Kidney epithelial cell (primary cell): ENCODE measurements around the gene OR2A2. TPM values are rescaled to one million over a fixed set of nuclear protein-coding genes. Genes with fewer than 3 reads are reported as not detected.

ENCODE experiments used
- DNase-seq: peaks from one replicate; pipeline ENCODE4 v3.0.0-alpha.2; 2010; ENCODE audit warnings: low read depth
- H3K27me3 ChIP-seq: 2 replicates; pipeline ENCODE4 v1.6.0; 2011; ENCODE audit warnings: low read length; ENCODE audit not compliant: control insufficient read depth, insufficient read depth
- H3K36me3 ChIP-seq: 2 replicates; pipeline ENCODE4 v1.5.1; 2011; ENCODE audit warnings: low read length; ENCODE audit not compliant: control insufficient read depth, insufficient read depth
- H3K4me3 ChIP-seq: 2 replicates; pipeline ENCODE4 v1.5.1; 2011; ENCODE audit warnings: low read depth, mild to moderate bottlenecking, control low read depth, low read length
- total RNA-seq: library from RNA; depleted of rRNA; stranded (reverse); fragments of >200 nt; gene quantifications from 2 replicates; pipeline ENCODE4 v1.2.3, GENCODE V29; 2015
- TF ChIP-seq, protein P1 (sequence below): IDR thresholded peaks from 2 replicates; pipeline ENCODE4 v1.5.1; 2011; ENCODE audit warnings: mild to moderate bottlenecking, moderate library complexity, low read length, control low read depth, inconsistent platforms; ENCODE audit not compliant: insufficient read depth, poor library complexity, severe bottlenecking

Gene OR2A2, protein sequence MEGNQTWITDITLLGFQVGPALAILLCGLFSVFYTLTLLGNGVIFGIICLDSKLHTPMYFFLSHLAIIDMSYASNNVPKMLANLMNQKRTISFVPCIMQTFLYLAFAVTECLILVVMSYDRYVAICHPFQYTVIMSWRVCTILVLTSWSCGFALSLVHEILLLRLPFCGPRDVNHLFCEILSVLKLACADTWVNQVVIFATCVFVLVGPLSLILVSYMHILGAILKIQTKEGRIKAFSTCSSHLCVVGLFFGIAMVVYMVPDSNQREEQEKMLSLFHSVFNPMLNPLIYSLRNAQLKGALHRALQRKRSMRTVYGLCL
- total RNA-seq = not detected in 2 replicates

DNA sequence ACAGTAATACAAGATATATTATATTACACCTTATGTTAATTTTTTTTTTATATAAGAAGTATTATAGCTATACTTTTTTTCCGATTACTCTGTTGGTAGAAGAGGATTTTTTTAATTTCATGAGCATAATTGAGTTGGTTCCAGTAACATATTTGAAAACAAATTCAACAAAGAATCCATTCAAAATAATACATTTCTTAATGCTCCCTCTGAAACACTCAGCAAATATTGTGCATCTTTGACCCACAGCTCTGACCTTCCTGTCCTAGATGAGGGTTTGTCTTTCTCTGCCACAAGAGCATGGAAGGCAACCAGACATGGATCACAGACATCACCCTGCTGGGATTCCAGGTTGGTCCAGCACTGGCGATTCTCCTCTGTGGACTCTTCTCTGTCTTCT lies at the start of gene OR2A2:
OR2A2 (plus strand) TSS at position 301 of the 400 bp plus-strand sequence; CDS start at position 301, 0 bp downstream.
- H3K4me3 ChIP-seq = no peak within 1 kb of the TSS
- TF ChIP-seq, protein P1, sequence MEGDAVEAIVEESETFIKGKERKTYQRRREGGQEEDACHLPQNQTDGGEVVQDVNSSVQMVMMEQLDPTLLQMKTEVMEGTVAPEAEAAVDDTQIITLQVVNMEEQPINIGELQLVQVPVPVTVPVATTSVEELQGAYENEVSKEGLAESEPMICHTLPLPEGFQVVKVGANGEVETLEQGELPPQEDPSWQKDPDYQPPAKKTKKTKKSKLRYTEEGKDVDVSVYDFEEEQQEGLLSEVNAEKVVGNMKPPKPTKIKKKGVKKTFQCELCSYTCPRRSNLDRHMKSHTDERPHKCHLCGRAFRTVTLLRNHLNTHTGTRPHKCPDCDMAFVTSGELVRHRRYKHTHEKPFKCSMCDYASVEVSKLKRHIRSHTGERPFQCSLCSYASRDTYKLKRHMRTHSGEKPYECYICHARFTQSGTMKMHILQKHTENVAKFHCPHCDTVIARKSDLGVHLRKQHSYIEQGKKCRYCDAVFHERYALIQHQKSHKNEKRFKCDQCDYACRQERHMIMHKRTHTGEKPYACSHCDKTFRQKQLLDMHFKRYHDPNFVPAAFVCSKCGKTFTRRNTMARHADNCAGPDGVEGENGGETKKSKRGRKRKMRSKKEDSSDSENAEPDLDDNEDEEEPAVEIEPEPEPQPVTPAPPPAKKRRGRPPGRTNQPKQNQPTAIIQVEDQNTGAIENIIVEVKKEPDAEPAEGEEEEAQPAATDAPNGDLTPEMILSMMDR = no peak
- H3K27me3 ChIP-seq = no peaks in the 10 kb centered on the region
- no peaks in the 10 kb centered on the region for H3K36me3 ChIP-seq
- DNase-seq = no peak

DNA sequence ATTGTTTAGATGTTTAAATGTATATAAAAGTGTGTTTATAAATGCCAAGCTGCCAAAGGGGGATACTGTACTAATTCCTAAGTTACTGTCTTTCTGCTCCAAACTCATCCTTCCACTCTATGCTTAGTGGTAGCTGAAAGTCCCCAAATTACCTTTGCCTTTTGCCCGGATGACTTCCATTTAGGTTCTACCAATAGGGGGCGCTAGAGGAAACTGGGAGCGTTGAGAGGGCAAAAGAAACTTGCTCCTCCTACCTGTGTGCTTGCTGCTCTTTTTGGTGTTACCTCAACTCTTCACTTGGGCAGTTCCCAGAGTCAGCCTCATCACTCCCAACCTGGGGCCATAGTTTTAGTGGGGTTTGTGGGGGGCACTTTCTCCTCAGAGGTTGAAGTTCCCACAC lies 45.7 kb upstream of the OR2A2 start:
- Histone ChIP-seq H3K4me3 (no peak overlapping the region), H3K36me3 (no peaks in the 10 kb centered on the region), H3K27me3 (no peaks in the 10 kb centered on the region)
- TF ChIP-seq, protein P1 = peak; percentile 29
- DNase-seq = no peak

DNA sequence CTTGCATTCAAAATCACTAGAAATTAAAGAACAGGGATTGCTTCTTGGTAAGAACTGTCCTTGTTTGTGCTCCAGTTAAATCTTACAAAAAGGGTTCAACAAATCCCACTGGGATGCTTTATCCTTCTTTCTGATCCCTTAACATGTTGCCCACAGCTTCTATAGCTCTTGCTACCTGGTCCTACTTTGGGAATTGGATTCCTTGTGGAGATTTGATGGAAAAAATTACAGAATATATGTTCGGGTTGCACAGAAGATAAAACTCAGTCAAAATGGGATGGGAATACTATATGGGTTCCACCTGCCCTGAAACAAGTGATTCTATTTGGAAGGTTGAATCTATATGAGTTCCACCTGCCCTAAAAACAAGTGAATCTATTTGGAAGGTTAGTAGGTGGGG lies 39.9 kb upstream of the OR2A2 start, which contains the start of gene OR2A25:
OR2A25 (plus strand) TSS at position 301 of the 400 bp plus-strand sequence. CDS start 4,409 bp downstream, outside the sequence.
- H3K36me3 ChIP-seq = no peaks in the 10 kb centered on the region
- TF ChIP-seq, protein P1 = no peak
- no peak within 1 kb of the TSS for H3K4me3 ChIP-seq
- no peaks in the 10 kb centered on the region for H3K27me3 ChIP-seq
- no peak for DNase-seq

DNA sequence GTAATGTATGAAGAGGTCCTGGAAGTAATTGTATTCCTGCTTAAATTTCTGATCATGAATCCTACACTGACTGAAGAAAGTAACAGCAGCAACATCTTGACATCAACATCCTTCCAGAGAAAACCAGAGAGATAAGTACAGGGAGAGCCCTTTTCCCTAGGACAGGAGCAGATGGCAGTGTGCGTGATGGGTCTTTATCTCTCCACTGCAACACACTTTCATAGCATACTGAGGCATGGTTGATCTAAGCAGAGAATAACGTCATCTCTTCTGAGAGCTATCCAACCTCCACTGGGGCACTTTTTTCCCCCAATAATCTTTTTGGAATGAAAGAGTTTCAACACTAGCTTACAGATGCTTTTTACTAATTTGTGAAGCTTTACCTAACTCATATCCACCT lies 39.4 kb upstream of the OR2A2 start:
- H3K27me3 ChIP-seq = no peaks in the 10 kb centered on the region
- no peak for DNase-seq
- TF ChIP-seq, protein P1 = no peak
- H3K36me3 ChIP-seq = no peaks in the 10 kb centered on the region
- no peak overlapping the region for H3K4me3 ChIP-seq

DNA sequence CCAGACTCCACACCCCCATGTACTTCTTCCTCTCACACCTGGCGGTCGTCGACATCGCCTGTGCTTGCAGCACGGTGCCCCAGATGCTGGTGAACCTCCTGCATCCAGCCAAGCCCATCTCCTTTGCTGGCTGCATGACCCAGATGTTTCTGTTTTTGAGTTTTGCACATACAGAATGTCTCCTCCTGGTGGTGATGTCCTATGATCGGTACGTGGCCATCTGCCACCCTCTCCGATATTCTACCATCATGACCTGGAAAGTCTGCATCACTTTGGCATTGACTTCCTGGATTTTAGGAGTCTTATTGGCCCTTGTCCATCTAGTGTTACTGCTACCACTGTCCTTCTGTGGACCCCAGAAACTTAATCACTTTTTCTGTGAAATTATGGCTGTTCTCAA lies 35.0 kb upstream of the OR2A2 start:
- Histone ChIP-seq H3K27me3 (no peaks in the 10 kb centered on the region), H3K36me3 (no peaks in the 10 kb centered on the region), H3K4me3 (no peak overlapping the region)
- DNase-seq = no peak
- TF ChIP-seq, protein P1 = no peak

DNA sequence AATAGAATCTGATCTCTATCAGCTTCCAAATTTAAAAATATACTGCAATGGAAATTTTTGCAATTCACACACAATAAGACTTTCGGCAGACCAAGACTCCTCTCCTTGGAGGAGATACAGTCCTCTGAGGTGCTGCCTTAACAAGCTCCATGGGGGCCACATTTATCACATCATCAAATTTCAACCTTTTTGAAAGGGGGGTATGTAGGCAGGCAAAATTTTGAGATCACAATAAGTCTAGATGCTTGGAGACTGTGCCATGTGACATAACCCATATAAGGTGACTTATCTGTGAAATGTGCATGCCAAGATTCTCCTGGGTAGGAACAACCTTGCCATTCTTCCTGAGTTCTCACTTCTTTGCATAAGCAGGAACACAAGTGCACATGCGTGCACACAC lies 23.4 kb upstream of the OR2A2 start, which contains the start of gene OR2A12:
OR2A12 (plus strand) TSS at position 301 of the 400 bp plus-strand sequence. CDS start 8,830 bp downstream, outside the sequence.
- Histone ChIP-seq H3K4me3 (no peak within 1 kb of the TSS), H3K36me3 (no peaks in the 10 kb centered on the region), H3K27me3 (no peaks in the 10 kb centered on the region)
- DNase-seq = no peak
- TF ChIP-seq, protein P1 = no peak
